Hematopoietic multipotent progenitor cell treated with erythropoietin and hydrocortisone succinate and interleukin-3 and kit ligand, for 15 days (in vitro differentiated cells): ENCODE measurements around the gene GATAD2B.

Source experiments
- DNase-seq: peaks from one replicate; pipeline ENCODE4 v3.0.0-alpha.2; 2015; ENCODE audit warnings: low spot score

Gene GATAD2B

DNA sequence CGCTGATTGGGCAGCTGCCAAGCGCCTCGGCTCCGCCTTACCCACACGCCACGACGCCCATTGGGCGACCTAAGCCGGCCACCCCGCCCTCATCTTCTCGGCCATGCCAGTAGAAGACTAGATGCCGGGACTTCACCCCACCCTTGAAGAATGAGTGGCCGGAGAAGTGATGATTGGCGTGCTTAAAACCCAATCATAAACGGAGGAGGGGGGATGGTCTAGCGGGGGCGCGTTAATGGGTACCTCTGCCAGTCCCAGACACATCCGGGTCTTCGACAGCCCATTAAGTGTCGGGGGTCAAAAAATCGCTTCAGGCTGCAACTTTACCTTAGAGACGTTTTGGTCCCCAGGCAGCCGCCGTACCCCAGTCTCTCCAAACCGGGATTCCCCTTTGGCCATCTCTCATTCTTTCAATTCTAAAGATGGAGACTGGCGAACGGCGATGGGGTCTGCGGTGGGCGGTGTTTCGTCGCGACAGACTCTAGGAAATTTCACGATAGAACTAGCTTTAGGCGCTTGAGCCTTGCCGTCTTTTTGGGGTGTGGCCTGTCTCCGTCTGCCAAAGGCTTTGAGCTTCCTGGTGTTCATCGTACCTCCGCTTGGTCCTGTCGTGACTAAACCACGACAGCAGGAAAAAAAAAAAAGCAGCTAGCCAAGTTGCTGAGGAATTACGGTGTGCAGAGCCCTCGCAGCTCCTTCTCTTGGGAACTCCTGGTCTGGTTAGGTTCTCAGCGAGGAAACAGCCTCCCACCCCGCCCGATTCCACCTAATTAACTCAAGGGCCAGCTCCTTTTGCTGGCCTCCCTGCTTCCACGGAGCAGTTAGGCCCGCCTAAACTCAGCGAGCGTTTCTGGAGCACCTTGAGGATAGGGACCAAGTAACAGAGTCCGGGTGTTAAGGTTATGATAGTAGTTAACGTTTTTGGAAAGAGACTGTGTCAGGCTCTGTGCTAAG, at the start of gene GATAD2B:
Gene GATAD2B, minus strand, starts transcription at position 1 of the 954 bp plus-strand sequence. CDS start 94,625 bp downstream, outside the sequence.
- peak; percentile 100 for DNase-seq

- DNase-seq: no peak
These were observed 47.6 kb upstream of the GATAD2B start for GRCh38 chr1:153970346-153970745.

DNA sequence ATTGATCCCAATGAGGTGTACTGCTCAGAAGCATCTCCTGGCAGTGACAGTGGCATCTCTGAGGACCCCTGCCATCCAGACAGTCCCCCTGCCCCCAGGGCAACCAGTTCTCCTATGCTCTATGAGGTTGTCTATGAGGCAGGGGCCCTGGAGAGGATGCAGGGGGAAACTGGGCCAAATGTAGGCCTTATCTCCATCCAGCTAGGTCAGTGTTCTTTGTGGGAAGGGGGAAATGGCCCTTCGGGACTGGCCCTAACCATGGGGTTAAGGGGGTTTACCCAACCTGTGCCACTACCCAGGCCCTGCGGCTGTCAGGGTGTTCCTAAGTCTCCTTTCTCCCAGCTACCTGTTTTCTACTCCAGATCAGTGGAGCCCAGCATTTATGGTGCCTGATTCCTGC, 46.2 kb upstream of the GATAD2B start:
- DNase-seq: no peak

DNA sequence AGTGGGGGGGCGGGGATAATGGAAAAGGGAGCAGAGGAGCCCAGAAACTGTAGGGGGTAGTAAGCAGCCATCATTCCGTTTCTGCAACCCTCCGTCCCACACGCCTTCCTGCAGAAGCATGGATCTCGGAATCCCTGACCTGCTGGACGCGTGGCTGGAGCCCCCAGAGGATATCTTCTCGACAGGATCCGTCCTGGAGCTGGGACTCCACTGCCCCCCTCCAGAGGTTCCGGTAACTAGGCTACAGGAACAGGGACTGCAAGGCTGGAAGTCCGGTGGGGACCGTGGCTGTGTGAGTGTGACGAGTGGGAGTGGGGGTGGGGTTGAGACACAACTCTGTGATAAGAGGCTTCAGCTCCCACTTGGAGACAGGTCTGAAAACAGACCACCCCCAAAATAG, 45.6 kb upstream of the GATAD2B start:
- no peak for DNase-seq

DNA sequence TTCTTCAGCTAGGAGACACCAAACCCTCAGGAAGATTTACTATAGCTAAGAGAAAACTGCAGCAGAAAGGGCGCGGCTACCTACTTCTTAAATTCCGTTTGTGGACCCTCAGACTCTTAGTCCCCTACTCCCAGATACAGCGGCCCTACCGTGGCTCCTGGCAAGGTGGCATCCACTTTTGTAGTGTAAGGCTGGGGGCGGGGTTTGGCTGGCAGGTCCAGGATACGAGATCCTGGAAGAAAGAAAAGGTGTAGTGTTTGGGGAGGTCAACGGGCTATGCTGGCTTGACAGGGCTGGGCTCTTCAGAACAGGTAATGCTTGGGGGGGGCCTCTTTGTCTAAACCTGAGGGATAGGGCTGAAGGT, 45.2 kb upstream of the GATAD2B start:
- DNase-seq: no peak

DNA sequence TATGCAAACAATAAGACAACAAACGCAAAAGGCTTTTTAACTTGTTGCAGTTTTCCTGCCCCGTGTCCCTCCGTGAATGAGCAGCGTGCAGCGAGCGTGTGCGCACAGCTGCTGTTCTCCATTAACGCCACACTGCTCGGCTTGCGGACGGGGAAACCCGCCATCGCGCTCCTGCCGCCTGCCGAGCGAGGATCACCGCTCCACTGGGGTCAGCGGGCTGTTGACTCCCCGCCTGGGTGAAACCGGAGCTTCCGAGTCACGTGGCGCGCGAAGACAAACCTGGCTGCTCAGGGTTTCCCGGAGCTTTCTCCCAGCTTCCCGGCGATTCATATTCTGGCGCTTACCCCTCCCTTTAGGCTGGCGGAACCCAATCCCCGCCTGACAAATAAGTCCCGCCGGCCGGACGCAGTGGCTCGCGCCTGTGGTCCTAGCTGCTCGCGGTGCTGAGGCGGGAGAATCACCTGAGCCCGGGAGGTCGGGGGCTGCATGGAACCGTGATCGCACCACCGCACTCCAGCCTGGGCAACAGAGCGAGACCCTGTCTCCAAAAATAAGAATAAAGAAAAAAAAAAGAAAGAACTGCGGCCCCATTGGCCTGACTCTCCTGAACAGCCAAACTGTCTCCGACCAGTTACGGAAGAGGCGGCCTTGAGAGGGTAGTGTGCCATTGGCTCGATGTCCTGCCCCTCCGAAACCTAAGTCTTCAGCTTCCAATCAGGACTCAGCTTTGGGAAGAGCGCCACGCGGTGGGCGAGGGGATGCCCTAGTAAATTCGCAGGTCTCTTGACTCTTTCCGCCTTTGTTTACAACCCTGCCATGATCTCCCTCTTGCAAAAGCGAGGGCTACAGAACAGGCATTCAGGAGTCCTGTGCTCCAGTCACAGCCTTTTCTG, 44.6 kb upstream of the GATAD2B start, which contains the start of gene CREB3L4:
Gene CREB3L4, plus strand, starts transcription at position 796 of the 893 bp plus-strand sequence. CDS start 624 bp downstream, outside the sequence.
- DNase-seq: peak; percentile 86

DNA sequence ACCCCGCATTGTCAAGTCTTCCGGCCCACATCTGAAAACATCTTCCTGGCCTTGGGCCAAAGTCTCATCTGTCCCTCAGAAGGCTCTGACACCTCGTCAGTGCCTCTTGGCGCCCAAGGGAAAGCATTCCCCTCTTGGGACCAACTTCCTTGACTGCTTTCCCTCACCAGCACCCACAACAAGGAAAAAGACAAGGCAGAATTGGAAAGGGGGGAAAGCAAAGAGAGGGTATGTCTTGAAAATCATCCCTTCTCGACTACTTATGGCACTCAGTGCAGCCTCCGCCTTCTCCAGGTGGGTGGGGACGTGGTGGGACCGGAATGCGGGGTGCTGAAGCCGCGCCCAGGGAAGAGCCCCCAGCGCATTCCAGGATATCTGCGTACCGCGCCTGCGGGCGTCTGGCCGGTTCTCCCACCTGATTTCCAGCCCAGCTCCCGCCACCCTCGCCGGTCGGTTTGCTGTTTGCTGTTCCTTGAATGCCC, 41.1 kb upstream of the GATAD2B start:
- DNase-seq: no peak

DNA sequence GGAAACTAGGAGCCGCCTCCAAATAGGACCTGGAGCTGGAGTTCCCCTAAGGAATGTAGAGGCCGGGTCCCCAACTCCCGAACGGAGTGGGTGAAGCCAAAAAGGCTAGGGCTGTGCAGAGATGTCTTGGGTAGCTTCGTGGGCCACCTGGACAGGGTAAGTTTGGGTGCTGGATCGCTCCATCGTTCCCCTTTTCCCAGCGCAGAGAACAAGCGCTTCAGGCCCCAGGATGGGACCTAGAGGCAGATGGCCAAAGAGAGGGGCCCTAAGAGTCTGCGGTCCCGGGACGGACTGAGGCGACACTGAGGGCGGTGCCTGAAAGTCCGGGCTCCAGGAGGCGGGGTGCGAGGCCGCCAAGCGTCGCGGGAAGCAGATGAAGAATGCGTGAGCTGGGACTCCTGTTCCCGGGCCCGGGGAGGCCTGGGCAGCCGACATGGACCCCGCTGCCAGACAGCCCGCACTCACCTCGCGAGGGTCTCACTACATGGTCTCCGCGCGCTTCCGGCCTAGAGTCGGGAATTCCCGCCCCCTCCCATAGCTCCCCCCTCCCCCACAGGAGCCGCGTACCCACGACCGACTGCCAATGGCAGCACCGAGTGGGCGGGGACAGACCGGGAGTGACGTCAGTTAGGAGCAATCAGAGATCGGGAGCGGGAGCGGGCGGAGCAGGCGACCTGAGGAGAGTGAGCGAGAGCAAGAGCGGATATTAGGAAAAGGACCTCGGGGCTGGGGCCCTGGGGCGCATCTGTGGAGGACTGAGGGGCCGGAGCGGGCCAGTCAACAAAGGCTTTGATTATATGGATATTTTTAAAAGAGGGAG, 40.5 kb upstream of the GATAD2B start, which contains the start of gene SLC39A1:
Gene SLC39A1, minus strand, starts transcription at position 508 of the 820 bp plus-strand sequence. CDS start 822 bp downstream, outside the sequence.
- peak; percentile 95 for DNase-seq

DNA sequence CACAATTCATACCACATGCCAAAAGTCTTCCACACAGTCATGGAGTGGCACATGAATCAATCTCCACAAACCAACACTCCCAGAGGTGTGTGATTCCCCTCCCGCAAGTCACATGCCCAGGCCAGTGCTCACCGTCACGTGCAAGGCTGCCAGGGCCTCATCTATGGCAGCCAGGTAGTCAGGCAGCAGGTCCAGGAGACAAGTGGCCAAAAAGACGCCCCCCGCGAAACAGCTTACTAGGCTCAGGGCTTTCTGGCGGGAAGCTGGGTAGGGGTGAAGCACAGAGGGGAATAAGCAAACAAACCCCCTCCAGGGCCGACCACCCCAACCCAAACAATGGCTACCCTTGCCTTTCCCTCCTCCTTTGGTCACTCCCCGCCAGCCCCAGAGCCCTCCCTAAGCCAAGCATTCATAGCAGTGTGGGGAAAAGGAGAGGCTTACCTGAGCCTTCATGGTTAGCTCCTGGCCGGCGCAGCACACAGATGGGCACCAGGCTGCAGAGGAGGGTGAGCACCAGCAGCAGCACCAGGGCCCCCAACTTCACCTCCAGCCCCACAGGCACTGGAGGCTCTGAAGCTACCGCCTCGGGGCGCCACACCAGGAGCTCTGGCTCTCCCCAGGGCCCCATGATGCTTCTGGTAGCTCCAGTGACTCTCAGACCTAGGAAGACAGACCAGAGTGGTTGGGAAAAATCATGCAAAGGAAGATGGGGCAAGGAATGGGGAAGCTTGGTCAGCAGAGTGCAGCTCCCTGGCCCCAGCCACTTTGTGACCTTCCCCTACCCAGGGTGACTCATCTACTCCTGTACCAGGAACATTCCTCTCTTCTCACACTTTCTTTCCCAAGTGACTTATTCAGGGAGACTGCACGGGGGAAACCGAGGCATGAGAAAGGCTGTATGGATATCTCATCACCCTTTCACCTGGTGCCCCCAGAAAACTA, 39.6 kb upstream of the GATAD2B start:
- DNase-seq: no peak

- no peak for DNase-seq
These were observed 38.6 kb upstream of the GATAD2B start for GRCh38 chr1:153961421-153961820.

DNA sequence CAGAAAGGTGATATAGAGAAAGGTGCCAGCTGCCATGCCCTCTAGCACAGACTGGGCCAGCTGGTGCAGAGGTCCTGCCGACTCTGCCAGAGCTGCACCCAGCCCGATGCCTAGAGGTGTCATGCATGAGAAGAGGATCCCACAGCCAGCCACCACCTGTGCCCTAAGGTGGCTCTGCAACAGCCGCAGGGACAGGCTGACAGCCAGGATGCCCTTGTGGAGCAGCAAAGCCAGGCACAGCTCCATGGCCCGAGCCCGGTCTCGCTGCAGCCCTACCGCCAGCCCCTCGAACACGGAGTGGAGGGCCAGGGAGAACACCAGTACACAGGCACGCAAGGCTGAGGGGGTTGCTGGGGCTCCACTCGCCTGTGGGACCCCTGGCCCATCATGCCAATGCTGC, 37.4 kb upstream of the GATAD2B start:
- DNase-seq: no peak

DNA sequence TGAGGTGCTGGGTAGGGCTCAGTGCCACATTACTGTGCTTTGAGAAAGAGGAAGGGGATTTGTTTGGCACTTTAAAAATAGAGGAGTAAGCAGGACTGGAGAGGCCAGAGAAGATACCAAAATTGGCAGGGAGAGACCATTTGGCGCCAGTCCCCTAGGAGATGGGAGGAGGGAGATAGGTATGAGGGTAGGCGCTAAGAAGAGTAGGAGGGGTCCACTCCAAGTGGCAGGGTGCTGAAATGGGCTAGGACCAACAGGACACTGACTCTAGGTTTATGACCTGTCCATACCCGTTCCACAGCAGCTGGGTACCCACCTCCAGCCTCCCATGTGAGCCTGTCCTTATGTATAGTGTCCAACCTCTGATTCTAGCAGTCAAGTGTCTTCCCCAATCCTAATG, 36.7 kb upstream of the GATAD2B start:
- no peak for DNase-seq

- DNase-seq: no peak
These were observed 36.1 kb upstream of the GATAD2B start for GRCh38 chr1:153958961-153959260.

DNA sequence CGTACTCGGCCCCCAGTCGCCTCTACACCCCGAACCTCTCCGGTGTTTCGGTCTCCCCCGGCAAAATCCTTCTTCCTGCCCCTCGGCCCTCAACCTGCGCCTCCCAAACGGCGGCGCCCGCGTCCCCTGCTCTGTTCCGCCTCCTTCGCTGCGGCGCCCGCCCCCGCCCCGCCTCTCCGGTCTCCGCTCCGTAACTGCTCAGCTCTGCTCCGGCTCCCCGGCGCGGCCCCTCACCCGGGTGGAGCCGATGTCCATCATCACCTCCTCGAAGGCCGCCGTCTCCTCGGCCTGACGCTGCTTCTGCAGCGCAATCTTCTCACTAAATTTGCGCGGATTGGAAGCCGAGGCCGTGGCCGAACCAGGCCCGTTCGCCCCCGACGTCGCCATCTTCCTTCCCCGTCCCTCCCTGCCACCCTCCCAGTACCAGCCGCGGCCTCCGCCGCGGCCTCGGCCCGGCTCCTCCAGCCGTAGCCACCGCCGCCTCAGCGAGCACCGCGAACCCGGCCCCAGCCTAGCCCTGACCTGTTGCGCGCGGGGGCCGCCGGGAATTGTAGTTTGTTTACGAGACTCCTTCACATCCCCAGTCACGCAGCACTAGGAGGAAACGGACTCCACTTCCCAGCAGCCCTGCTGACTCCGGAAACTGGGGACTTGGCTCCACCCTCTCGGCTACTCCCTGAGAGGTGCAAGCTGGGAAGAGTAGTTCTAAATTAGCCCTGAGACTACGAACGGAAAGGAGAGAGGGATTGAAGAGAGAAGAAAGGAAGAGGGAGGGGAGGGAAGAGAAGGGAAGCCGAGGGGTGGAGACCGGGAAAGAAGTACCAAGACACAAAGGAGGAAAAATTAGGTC, 35.6 kb upstream of the GATAD2B start, which contains the start of gene CRTC2:
Gene CRTC2, minus strand, starts transcription at position 502 of the 850 bp plus-strand sequence. Its CDS starts 115 bp downstream, at position 387.
- DNase-seq: peak; percentile 99

DNA sequence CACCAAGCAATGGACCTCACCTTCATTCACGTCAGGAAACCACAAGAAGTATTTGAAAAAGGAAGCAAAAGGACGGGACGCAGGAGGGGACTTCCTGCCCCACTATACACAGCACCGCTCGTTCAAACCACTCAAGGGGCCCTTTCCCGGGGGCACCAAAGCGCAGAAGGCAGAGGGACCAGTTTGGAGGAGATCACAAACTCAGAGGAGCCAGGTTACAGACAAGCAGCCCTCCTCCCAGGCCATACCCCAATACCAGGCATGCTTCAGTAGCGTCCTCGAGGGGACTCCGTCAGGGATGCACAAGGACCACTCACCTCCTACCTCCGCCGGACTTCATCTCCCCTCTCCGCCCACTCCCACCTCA, 35.0 kb upstream of the GATAD2B start:
- DNase-seq: no peak

DNA sequence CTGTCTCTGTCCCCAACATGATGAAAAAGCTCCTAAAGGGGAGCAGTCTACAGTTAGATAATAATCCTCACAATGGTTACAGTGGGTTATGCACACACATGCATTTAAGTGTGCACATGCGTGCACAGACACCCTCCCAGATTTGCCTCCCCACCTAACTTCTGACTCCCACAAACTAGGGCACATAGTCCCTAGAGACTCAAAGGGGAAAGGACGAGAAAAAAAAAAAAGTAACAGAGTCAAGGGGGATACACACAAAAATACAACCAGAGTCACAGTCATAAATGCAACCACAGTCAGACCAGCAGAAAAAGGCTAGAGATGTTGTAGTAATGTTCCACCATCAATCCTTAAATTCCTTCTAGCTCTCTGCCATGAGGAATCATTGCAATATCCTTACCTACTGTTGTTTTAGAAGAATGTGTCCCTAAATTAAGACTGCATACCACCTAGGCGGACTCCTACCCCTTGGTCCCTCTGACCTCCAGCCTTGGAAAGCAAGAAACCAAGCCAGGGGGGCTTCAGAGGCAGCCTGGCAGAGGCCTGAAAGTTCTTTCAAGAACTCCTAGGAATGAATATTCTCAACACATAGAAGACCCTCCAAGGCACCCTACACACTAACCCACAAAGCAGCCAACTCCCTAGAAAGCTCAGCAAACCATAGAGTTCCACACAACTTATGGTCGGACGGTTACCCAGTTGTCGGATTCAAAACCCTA, 34.4 kb upstream of the GATAD2B start:
- DNase-seq: no peak

GRCh38 chr1:153954826-153955225, 32.1 kb upstream of the GATAD2B start:
- DNase-seq: no peak

DNA sequence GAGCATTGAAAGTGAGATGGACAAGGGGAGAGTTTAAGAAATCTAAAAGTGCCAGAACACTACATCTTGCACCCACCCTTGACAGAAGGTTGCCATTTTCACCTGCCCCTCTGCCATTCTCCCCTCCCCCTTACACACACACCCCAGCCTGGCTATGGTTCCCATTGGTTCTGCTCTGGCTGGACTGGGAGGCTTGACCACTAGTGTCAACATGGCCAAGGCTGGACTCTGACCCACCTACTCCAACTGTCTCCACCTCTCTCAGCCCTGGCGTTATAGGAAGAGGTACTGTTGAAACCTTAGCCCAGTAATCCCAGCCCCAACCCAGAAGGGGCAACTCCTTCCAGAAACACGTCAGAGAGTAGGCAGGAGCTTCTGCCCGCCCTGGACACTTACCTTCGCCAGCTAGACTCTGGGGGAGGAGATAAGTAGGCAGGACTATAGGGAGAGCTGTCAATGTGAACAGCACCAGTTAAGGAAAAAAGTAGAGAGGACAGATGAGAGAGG, 31.1 kb upstream of the GATAD2B start:
- no peak for DNase-seq

DNA sequence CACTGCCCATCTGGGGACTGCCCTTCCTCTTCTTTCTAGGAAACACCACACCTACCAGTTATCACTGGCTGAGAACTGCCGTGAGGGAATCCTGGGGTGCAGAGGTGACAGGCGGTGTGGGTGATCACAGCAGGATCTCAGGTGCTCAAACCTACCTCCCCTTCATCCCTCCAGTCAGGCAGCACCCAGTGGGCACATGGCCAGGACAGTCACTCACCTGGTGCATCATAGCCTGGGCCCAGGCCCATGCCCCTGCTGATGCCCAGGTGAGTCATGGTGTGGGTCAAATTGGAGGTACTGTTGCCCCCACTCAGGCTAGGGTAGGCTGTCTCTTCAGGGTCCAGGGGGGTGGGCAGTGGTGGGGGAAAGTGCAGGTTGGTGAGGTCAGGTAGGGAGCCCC, 29.0 kb upstream of the GATAD2B start:
- DNase-seq: no peak
